PC-9 (cell line): ENCODE data around the gene ARPC5. TPM values are rescaled to one million over a fixed set of nuclear protein-coding genes. Genes with fewer than 3 reads are reported as not detected.

Experiments
- BruUV-seq: library from RNA; stranded (reverse); fragments of 400-500 nt; replicated peaks from 2 replicates; lab custom pipeline; 2021; lab: Mats Ljungman, UMichigan
- CTCF ChIA-PET: fragments of 300-600 bp; sonication (Branson Sonifier 250); formaldehyde crosslinking; loops from one replicate; lab custom pipeline; 2022; ENCODE audit warnings: antibody characterized with exemption; lab: Charles Lee
- POLR2A ChIA-PET: fragments of 300-600 bp; sonication (Branson Sonifier 250); formaldehyde crosslinking; loops from one replicate; lab custom pipeline; 2022; ENCODE audit warnings: antibody characterized with exemption; ENCODE audit not compliant: unreplicated experiment; lab: Charles Lee
- DNase-seq, 2 experiments: peaks; one replicate each; pipeline versions ENCODE4 v3.0.0 to v3.0.0-alpha.2; 2015 to 2022; ENCODE audit warnings: mixed read lengths in 1 of 2
- H2AFZ ChIP-seq: fragments of 200-600 bp; sonication (generic); 2 replicates; pipeline ENCODE4 v1.8.1; 2017; ENCODE audit warnings: antibody characterized with exemption
- H3F3A ChIP-seq: fragments of 200-600 bp; sonication (generic); 2 replicates; pipeline ENCODE4 v1.8.1; 2017; ENCODE audit warnings: antibody characterized with exemption, mild to moderate bottlenecking, low read depth; ENCODE audit not compliant: insufficient read depth
- H3K27ac ChIP-seq: fragments of 200-600 bp; sonication (generic); 2 replicates; pipeline ENCODE4 v1.6.1; 2016; ENCODE audit warnings: mixed run types
- H3K27me3 ChIP-seq: fragments of 200-600 bp; sonication (generic); 2 replicates; pipeline ENCODE4 v1.6.1; 2016; ENCODE audit warnings: low read depth, mixed run types; ENCODE audit not compliant: insufficient read depth
- H3K36me3 ChIP-seq: fragments of 200-600 bp; sonication (generic); 2 replicates; pipeline ENCODE4 v1.6.1; 2016; ENCODE audit warnings: low read depth, mixed run types
- H3K4me1 ChIP-seq: fragments of 200-600 bp; sonication (generic); replicated peaks from 2 replicates; pipeline ENCODE4 v1.6.1; 2016; ENCODE audit warnings: mixed run types; ENCODE audit not compliant: insufficient read depth
- H3K4me2 ChIP-seq: fragments of 200-600 bp; sonication (generic); 2 replicates; pipeline ENCODE4 v1.6.1; 2017; ENCODE audit warnings: mixed run types
- H3K4me3 ChIP-seq: fragments of 200-600 bp; sonication (generic); 2 replicates; pipeline ENCODE4 v1.6.1; 2016; ENCODE audit warnings: mixed run types
- H3K79me2 ChIP-seq: fragments of 200-600 bp; sonication (generic); 2 replicates; pipeline ENCODE4 v1.6.1; 2017; ENCODE audit warnings: low read depth, mixed run types
- H3K9me2 ChIP-seq: fragments of 200-600 bp; sonication (generic); 2 replicates; pipeline ENCODE4 v1.8.1; 2017; ENCODE audit warnings: mild to moderate bottlenecking; ENCODE audit not compliant: insufficient read depth
- H3K9me3 ChIP-seq: fragments of 200-600 bp; sonication (generic); 2 replicates; pipeline ENCODE4 v1.8.1; 2016; ENCODE audit warnings: low read depth; ENCODE audit not compliant: insufficient read depth
- H4K20me1 ChIP-seq: fragments of 200-600 bp; sonication (generic); 2 replicates; pipeline ENCODE4 v1.8.1; 2017; ENCODE audit not compliant: insufficient read depth
- CTCF ChIP-seq: fragments of 200-600 bp; sonication (generic); conservative IDR thresholded peaks from 2 replicates; pipeline ENCODE4 v1.6.1; 2017; ENCODE audit warnings: mixed run types, antibody characterized with exemption, mild to moderate bottlenecking, moderate library complexity
- EZH2 ChIP-seq: fragments of 200-600 bp; sonication (generic); IDR thresholded peaks from 2 replicates; pipeline ENCODE4 v1.8.0; 2017; ENCODE audit warnings: antibody characterized with exemption, low read depth
- intact Hi-C: fragments of 100-400 bp; cut with micrococcal nuclease; formaldehyde crosslinking; loops from one replicate; pipeline ENCODE4 v1.10.0; 2022; ENCODE audit not compliant: unreplicated experiment
- total RNA-seq: library from RNA; stranded (reverse); gene quantifications from 2 replicates; pipeline ENCODE4 v1.2.3, GENCODE V29; 2021

ARPC5 gene
- total RNA-seq, 1 experiment from 2014 or later, result 143 TPM

GRCh38 chr1:183612407-183612806, 23.2 kb downstream of the ARPC5 start:
- Histone ChIP-seq H3K4me3 (no peak overlapping the region; the same call in 1 of the 2 replicates), H3K9me2 (no peaks in the 10 kb centered on the region), H3K79me2 (peaks cover 13% of the 10 kb centered on the region), H3K36me3 (no peaks in the 10 kb centered on the region), H2AFZ (no peak overlapping the region), H3K4me1 (peaks cover 55% of the 10 kb centered on the region), H3K27me3 (no peaks in the 10 kb centered on the region), H3F3A (peaks cover 35% of the 10 kb centered on the region), H3K27ac (peak overlapping the region; percentile 82), H4K20me1 (no peaks in the 10 kb centered on the region), H3K9me3 (no peaks in the 10 kb centered on the region), H3K4me2 (peak overlapping the region; percentile 61)
- BruUV-seq, result no TSS peak
- POLR2A ChIA-PET, result no interaction called here
- peak in 1 of 2 experiments; percentile 19 for DNase-seq
- CTCF ChIA-PET, result no interaction called here
- TF ChIP-seq CTCF, result no peak
- no peak for TF ChIP-seq EZH2
- intact Hi-C loops, result no loop called here

- H3F3A ChIP-seq, result peaks cover 35% of the 10 kb centered on the region
- peak in 1 of 2 experiments; percentile 48 for DNase-seq
- intact Hi-C loops, result loop anchor here (2.0 kb wide), 1 partner anchor 448 kb away; no protein-coding TSS in a partner anchor
- BruUV-seq, result no TSS peak
- no peaks in the 10 kb centered on the region for H3K9me3 ChIP-seq
- TF ChIP-seq EZH2 (no peak), CTCF (no peak)
- no peak overlapping the region for H2AFZ ChIP-seq
- peaks cover 13% of the 10 kb centered on the region for H3K79me2 ChIP-seq
- H3K4me3 ChIP-seq, result no peak overlapping the region
- ChIA-PET POLR2A (interaction anchor here (0.6 to 0.7 kb wide), 2 partner anchors 42 to 448 kb away, joined by 4 to 14 read pairs; no protein-coding TSS in a partner anchor), CTCF (no interaction called here)
- no peaks in the 10 kb centered on the region for H3K27me3 ChIP-seq
- peak overlapping the region; percentile 76 for H3K27ac ChIP-seq
- H3K9me2 ChIP-seq, result no peaks in the 10 kb centered on the region
- peak overlapping the region; percentile 37; the same call in 1 of the 2 replicates for H3K4me2 ChIP-seq
- no peaks in the 10 kb centered on the region for H3K36me3 ChIP-seq
- no peaks in the 10 kb centered on the region for H4K20me1 ChIP-seq
- H3K4me1 ChIP-seq, result peaks cover 60% of the 10 kb centered on the region
Observed at GRCh38 chr1:183611021-183611420, 24.6 kb downstream of the ARPC5 start.

GRCh38 chr1:183609759-183610452, 25.7 kb downstream of the ARPC5 start:
- peaks cover 60% of the 10 kb centered on the region for H3K4me1 ChIP-seq
- H3K4me2 ChIP-seq, result peak overlapping the region; percentile 41
- intact Hi-C loops, result loop anchor here (1.0 to 2.0 kb wide), 2 partner anchors 41 to 447 kb away; no protein-coding TSS in a partner anchor
- H3K4me3 ChIP-seq, result no peak overlapping the region
- TSS peak; percentile 2 for BruUV-seq
- H3K9me2 ChIP-seq, result no peaks in the 10 kb centered on the region
- ChIA-PET POLR2A (interaction anchor here (0.6 kb wide), 2 partner anchors 54 to 936 kb away, joined by 3 to 6 read pairs; no protein-coding TSS in a partner anchor), CTCF (interaction anchor here (1.0 to 1.1 kb wide), 2 partner anchors 10 to 75 kb away, joined by 4 to 6 read pairs; no protein-coding TSS in a partner anchor)
- no peaks in the 10 kb centered on the region for H3K27me3 ChIP-seq
- no peak overlapping the region for H2AFZ ChIP-seq
- peak in 1 of 2 experiments; percentile 46 for DNase-seq
- peaks cover 13% of the 10 kb centered on the region for H3K79me2 ChIP-seq
- H3K36me3 ChIP-seq, result no peaks in the 10 kb centered on the region
- H3K27ac ChIP-seq, result peak overlapping the region; percentile 94
- H3F3A ChIP-seq, result peaks cover 35% of the 10 kb centered on the region
- H3K9me3 ChIP-seq, result no peaks in the 10 kb centered on the region
- TF ChIP-seq EZH2, result no peak
- no peak for TF ChIP-seq CTCF
- H4K20me1 ChIP-seq, result no peaks in the 10 kb centered on the region
